Stimulated activated CD4-positive, alpha-beta T cell treated with anti-CD3 and anti-CD28 coated beads, Interleukin-4, amount 100 ng/mL, for 1 hour (primary cell): ENCODE data around the gene OTOP2.
"Not testable (repeated sequence)": the region's sequence is repeated elsewhere in the genome, so short reads cannot be mapped to it uniquely, and the experiment has no call there.

Experiments used
- DNase-seq: peaks from one replicate; pipeline ENCODE4 v3.0.0-alpha.2; 2020

Gene OTOP2

GRCh38 chr17:74954115-74954514, 30.0 kb downstream of the OTOP2 start:
- DNase-seq: no peak

- DNase-seq: no peak
Observed at GRCh38 chr17:74954665-74955421, 30.8 kb downstream of the OTOP2 start.

- DNase-seq: no peak
Observed at GRCh38 chr17:74956093-74956492, 32.0 kb downstream of the OTOP2 start.

- peak; percentile 83 for DNase-seq
Observed at GRCh38 chr17:74957935-74958740, 34.1 kb downstream of the OTOP2 start.

GRCh38 chr17:74959826-74960515, 35.9 kb downstream of the OTOP2 start:
- no peak for DNase-seq

- DNase-seq: peak; percentile 66
Observed at GRCh38 chr17:74960570-74961342, 36.7 kb downstream of the OTOP2 start.

- peak; percentile 83 for DNase-seq
Observed at GRCh38 chr17:74961657-74962350, 37.7 kb downstream of the OTOP2 start.

- DNase-seq: no peak
Observed at GRCh38 chr17:74962622-74963394, 38.7 kb downstream of the OTOP2 start.

- DNase-seq: no peak
Observed at GRCh38 chr17:74963656-74964055, 39.6 kb downstream of the OTOP2 start.

- no peak for DNase-seq
Observed at GRCh38 chr17:74964246-74964761, 40.2 kb downstream of the OTOP2 start.

GRCh38 chr17:74964988-74965622, 41.0 kb downstream of the OTOP2 start:
- no peak for DNase-seq

GRCh38 chr17:74968361-74968780, 44.3 kb downstream of the OTOP2 start:
- DNase-seq: no peak

- DNase-seq: not testable (repeated sequence)
Observed at GRCh38 chr17:74969501-74969900, 45.4 kb downstream of the OTOP2 start.

GRCh38 chr17:74970395-74970794, 46.3 kb downstream of the OTOP2 start:
- DNase-seq: no peak

- DNase-seq: no peak
Observed at GRCh38 chr17:74971069-74971841, 47.2 kb downstream of the OTOP2 start.

- no peak for DNase-seq
Observed at GRCh38 chr17:74971842-74972106, 47.7 kb downstream of the OTOP2 start.

- DNase-seq: peak; percentile 82
Observed at GRCh38 chr17:74972107-74972972, 48.3 kb downstream of the OTOP2 start, which contains the start of gene HID1. HID1 (minus strand) TSS chr17:74972759; CDS start chr17:74972656, 103 bp downstream.

GRCh38 chr17:74972973-74973328, 48.9 kb downstream of the OTOP2 start:
- no peak for DNase-seq

- no peak for DNase-seq
Observed at GRCh38 chr17:74975943-74976342, 51.9 kb downstream of the OTOP2 start.
